Lung (tissue), 12 donors: Measurements from ENCODE around the gene PROKR2. TPM values are rescaled to one million over a fixed set of nuclear protein-coding genes. Genes with fewer than 3 reads are reported as not detected.

Experiments used
- ATAC-seq: fragments of 200-7000 bp; cut with Tn5 transposase; one replicate; pipeline ENCODE4 v1.9.1; 2020; ENCODE audit warnings: moderate number of reproducible peaks; ENCODE audit not compliant: insufficient read depth, low FRiP score
- DNase-seq, 3 donors: peaks; one replicate each; pipeline ENCODE4 v3.0.0-alpha.2; 2013 to 2017
- H3K27ac ChIP-seq, 2 donors: one replicate each; pipeline ENCODE4 v1.5.1; 2013; ENCODE audit warnings: mild to moderate bottlenecking in 2 of 2, moderate library complexity in 2 of 2, control low read depth in 1 of 2, inconsistent platforms in 1 of 2, low read depth in 1 of 2, low read length in 1 of 2
- H3K27me3 ChIP-seq, 3 donors: one replicate each; pipeline ENCODE4 v1.5.1; 2013; ENCODE audit warnings: low read length in 2 of 3; ENCODE audit not compliant: control insufficient read depth in 3 of 3, insufficient read depth in 3 of 3
- H3K36me3 ChIP-seq, 4 donors: one replicate each; pipeline ENCODE4 v1.5.1; 2013; ENCODE audit warnings: low read length in 4 of 4, mild to moderate bottlenecking in 1 of 4, moderate library complexity in 1 of 4; ENCODE audit not compliant: control insufficient read depth in 4 of 4, insufficient read depth in 4 of 4
- H3K4me1 ChIP-seq, 5 donors: one replicate each; pipeline ENCODE4 v1.5.1; 2013; ENCODE audit warnings: low read length in 5 of 5, mild to moderate bottlenecking in 2 of 5, moderate library complexity in 1 of 5; ENCODE audit not compliant: control insufficient read depth in 5 of 5, insufficient read depth in 5 of 5
- H3K4me3 ChIP-seq: one replicate; pipeline ENCODE4 v1.5.1; 2013; ENCODE audit warnings: mild to moderate bottlenecking, control low read depth, moderate library complexity
- H3K9ac ChIP-seq, 2 donors: one replicate each; pipeline ENCODE4 v1.5.1; 2013; ENCODE audit warnings: low read length in 2 of 2, control low read depth in 1 of 2; ENCODE audit not compliant: insufficient read depth in 1 of 2
- H3K9me3 ChIP-seq, 4 donors: one replicate each; pipeline ENCODE4 v1.5.1; 2013; ENCODE audit warnings: low read length in 3 of 4, mild to moderate bottlenecking in 1 of 4, moderate library complexity in 1 of 4; ENCODE audit not compliant: control insufficient read depth in 4 of 4, insufficient read depth in 3 of 4
- WGBS, 2 donors: extraction: QIAGEN DNeasy Blood & Tissue Kit; methylation state at CpG; one replicate each; pipeline ENCODE4 v1.1.7; 2013; 5-methylcytosine and 5-hydroxymethylcytosine counted together
- polyA plus RNA-seq, 2 donors: library from polyadenylated mRNA; stranded (reverse); fragments of 200-250 nt; gene quantifications; one replicate each; pipeline ENCODE4 v1.2.1, GENCODE V29; 2013
- total RNA-seq, 2 donors: library from RNA; depleted of rRNA in 1 of 2; stranded (reverse); fragments of >200 nt in 1 of 2; gene quantifications; one replicate each; pipeline ENCODE4 v1.2.1, GENCODE V29; 2014 to 2021
- TF ChIP-seq, protein P1 (sequence below): IDR thresholded peaks from 2 replicates; pipeline ENCODE4 v1.5.1; 2012; ENCODE audit warnings: mild to moderate bottlenecking; ENCODE audit errors: control extremely low read depth, extremely low read depth
- donor health status: control.
- donor health status: control.
- donor health status: Bipolar disorder and iron deficiency.
- donor health status: healthy.
- donor health status: DM: yes; HTN: yes; CAD: no.

The PROKR2 gene
- total and polyA plus RNA-seq, 4 donors, result not detected

DNA sequence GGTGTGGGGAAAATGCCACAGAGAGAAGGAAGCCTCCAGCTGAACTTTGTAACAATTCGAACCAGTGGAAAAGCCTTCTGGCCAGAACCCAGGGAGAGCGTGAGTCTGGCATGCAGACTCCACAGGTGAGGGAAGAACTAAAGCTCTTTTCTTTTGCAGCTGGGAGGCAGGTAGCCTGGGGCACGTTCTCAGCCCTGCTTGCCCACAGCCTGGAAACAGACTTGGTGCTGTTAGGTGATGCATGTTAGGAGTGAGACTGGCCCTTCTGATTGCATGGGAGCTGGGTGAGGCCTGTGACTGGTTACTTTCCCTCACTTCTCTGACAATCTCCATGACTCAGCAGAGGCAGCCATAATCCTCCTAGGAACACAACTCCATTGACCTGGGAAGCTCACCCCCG is 34.2 kb downstream of the PROKR2 start:
- WGBS, 2 donors, result 71% methylated on average over 4 of the region's 4 CpGs
- Histone ChIP-seq H3K4me3 (no peak overlapping the region), H3K4me1 (no peaks in the 10 kb centered on the region)

DNA sequence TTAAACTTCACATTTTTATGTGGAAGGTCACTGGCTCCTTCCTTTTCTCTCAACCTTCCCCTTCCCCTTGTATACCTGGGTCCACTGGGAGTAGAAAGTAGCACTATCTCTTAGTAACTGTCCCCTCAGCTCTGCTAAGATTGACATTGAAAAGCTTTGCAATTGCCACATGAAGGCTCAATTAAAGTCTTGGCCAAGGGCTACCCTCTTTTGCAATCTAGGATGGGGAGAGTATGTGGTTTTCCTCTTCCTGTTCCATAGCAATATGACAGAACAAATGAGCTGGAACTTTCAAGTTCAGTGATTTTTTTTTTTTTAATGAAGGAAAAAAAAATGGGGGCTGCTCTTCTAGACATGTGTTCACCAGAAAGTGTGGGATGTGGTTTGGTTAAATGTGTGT is 37.1 kb downstream of the PROKR2 start:
- Histone ChIP-seq H3K9me3 (peaks cover 0 to 8% (median 0%) of the 10 kb centered on the region in 4 donors), H3K9ac (no peak overlapping the region), H3K4me3 (no peak overlapping the region), H3K4me1 (no peaks in the 10 kb centered on the region), H3K27me3 (no peaks in the 10 kb centered on the region), H3K27ac (no peak overlapping the region), H3K36me3 (no peaks in the 10 kb centered on the region)
- TF ChIP-seq, protein P1, sequence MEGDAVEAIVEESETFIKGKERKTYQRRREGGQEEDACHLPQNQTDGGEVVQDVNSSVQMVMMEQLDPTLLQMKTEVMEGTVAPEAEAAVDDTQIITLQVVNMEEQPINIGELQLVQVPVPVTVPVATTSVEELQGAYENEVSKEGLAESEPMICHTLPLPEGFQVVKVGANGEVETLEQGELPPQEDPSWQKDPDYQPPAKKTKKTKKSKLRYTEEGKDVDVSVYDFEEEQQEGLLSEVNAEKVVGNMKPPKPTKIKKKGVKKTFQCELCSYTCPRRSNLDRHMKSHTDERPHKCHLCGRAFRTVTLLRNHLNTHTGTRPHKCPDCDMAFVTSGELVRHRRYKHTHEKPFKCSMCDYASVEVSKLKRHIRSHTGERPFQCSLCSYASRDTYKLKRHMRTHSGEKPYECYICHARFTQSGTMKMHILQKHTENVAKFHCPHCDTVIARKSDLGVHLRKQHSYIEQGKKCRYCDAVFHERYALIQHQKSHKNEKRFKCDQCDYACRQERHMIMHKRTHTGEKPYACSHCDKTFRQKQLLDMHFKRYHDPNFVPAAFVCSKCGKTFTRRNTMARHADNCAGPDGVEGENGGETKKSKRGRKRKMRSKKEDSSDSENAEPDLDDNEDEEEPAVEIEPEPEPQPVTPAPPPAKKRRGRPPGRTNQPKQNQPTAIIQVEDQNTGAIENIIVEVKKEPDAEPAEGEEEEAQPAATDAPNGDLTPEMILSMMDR, result no peak
- DNase-seq (no peak), ATAC-seq (no peak)

More for the DNA sequence above, 34.2 kb downstream of the PROKR2 start:
- Histone ChIP-seq H3K9me3 (peaks cover 0 to 5% (median 0%) of the 10 kb centered on the region in 4 donors), H3K9ac (no peak overlapping the region), H3K27ac (no peak overlapping the region), H3K36me3 (no peaks in the 10 kb centered on the region), H3K27me3 (no peaks in the 10 kb centered on the region)
- TF ChIP-seq, protein P1, result no peak
- ATAC-seq (no peak), DNase-seq (no peak)

DNA sequence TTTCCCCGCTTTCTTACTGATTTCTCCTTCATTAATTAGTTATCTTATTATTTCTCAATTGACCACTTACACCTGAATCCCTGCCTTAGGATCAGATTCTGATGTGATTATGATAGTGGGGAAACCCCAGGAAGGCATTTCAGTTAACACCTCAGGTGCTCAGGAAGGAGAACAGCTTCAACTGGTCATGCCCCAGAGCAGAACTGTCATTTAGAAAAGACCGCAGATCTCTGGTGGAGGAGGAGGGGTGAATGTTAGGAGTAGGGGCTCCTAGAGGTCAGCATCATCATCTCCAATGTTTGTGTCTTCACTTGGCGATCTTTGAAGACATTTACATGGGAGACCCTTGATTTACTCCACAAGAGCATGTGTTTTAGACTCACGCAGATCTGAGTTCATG is 44.5 kb downstream of the PROKR2 start:
- H3K27me3 ChIP-seq, result no peaks in the 10 kb centered on the region
- H3K4me3 ChIP-seq, result no peak overlapping the region
- H3K9ac ChIP-seq, result no peak overlapping the region
- DNase-seq, result no peak
- no peaks in the 10 kb centered on the region for H3K36me3 ChIP-seq
- TF ChIP-seq, protein P1, result no peak
- WGBS, 2 donors, result 83 to 87% methylated on average over 4 of the region's 4 CpGs
- no peak for ATAC-seq
- H3K27ac ChIP-seq, result no peak overlapping the region
- peaks cover 0 to 6% (median 0%) of the 10 kb centered on the region in 4 donors for H3K9me3 ChIP-seq
- no peaks in the 10 kb centered on the region for H3K4me1 ChIP-seq

DNA sequence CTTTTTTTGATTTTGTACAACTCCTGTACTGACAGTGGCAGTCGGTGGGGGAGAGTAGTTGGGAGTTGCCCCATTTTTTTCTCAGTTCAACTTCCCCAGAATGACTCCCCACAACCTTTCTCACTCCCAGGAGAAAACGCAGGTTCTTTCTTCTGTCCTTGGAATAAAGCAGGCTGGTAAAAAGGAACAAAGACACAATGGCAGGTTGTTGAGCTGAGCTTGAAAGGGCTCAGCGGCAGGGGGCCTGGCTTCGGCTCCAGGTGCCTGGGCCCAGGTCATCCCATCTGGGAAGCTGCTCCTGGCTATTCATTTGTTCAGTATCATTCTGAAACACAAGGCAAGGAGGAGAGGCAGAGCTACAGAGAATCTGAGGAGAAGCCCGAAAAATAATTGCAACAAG is 46.2 kb downstream of the PROKR2 start:
- ATAC-seq (no peak), DNase-seq (no peak)
- peaks cover 0 to 6% (median 0%) of the 10 kb centered on the region in 4 donors for H3K9me3 ChIP-seq
- H3K36me3 ChIP-seq, result no peaks in the 10 kb centered on the region
- H3K9ac ChIP-seq, result no peak overlapping the region
- no peak overlapping the region for H3K27ac ChIP-seq
- no peaks in the 10 kb centered on the region for H3K27me3 ChIP-seq
- WGBS, 2 donors, result 53 to 70% methylated on average over 5 of the region's 5 CpGs
- no peak overlapping the region for H3K4me3 ChIP-seq
- TF ChIP-seq, protein P1, result no peak
- no peaks in the 10 kb centered on the region for H3K4me1 ChIP-seq
